GM18907 (cell line): ENCODE data around the gene STK11.
A peak's percentile ranks its signal among the peaks of the same experiment; 100 is the strongest.
"Not testable (repeated sequence)": the region's sequence is repeated elsewhere in the genome, so short reads cannot be mapped to it uniquely, and the experiment has no call there.

Experiments used
- ATAC-seq: cut with Tn5 transposase; IDR thresholded peaks from one replicate; pipeline ENCODE4 v1.9.1; 2021; ENCODE audit warnings: mild to moderate bottlenecking, moderate library complexity; ENCODE audit not compliant: unreplicated experiment

Gene STK11

GRCh38 chr19:1235625-1236538 lies 30.3 kb downstream of the STK11 start:
- ATAC-seq: no peak

- no peak for ATAC-seq
Observed at GRCh38 chr19:1236576-1236975, 31.0 kb downstream of the STK11 start.

- ATAC-seq: no peak
Observed at GRCh38 chr19:1237027-1237659, 31.6 kb downstream of the STK11 start.

GRCh38 chr19:1237754-1238368 lies 32.3 kb downstream of the STK11 start, which contains the start of gene CBARP:
Gene CBARP, minus strand, starts transcription at chr19:1238005. Its CDS starts 1,905 bp downstream, at chr19:1236100.
- no peak for ATAC-seq

GRCh38 chr19:1238369-1239303 lies 33.1 kb downstream of the STK11 start:
- ATAC-seq: no peak

- no peak for ATAC-seq
Observed at GRCh38 chr19:1239420-1239795, 33.8 kb downstream of the STK11 start.

- ATAC-seq: peak; percentile 34
Observed at GRCh38 chr19:1239796-1240737, 34.5 kb downstream of the STK11 start.

- no peak for ATAC-seq
Observed at GRCh38 chr19:1240925-1241324, 35.3 kb downstream of the STK11 start.

- ATAC-seq: peak; percentile 53
Observed at GRCh38 chr19:1241417-1242095, 36.0 kb downstream of the STK11 start, which contains the start of gene ATP5F1D. Gene ATP5F1D, plus strand, starts transcription at chr19:1241751. Its CDS starts 100 bp downstream, at chr19:1241851.

- no peak for ATAC-seq
Observed at GRCh38 chr19:1243768-1244692, 38.5 kb downstream of the STK11 start.

- no peak for ATAC-seq
Observed at GRCh38 chr19:1244693-1245451, 39.3 kb downstream of the STK11 start.

- no peak for ATAC-seq
Observed at GRCh38 chr19:1245494-1246264, 40.1 kb downstream of the STK11 start.

- not testable (repeated sequence) for ATAC-seq
Observed at GRCh38 chr19:1246265-1247087, 40.9 kb downstream of the STK11 start.

GRCh38 chr19:1247748-1248138 lies 42.2 kb downstream of the STK11 start:
- no peak for ATAC-seq

GRCh38 chr19:1248139-1248785 lies 42.7 kb downstream of the STK11 start, which contains the start of gene MIDN:
Gene MIDN, plus strand, starts transcription at chr19:1248583. Its CDS starts 1,714 bp downstream, at chr19:1250297.
- ATAC-seq: peak; percentile 14
